GM18517 (cell line): Measurements from ENCODE around the gene DHRSX.
"Not testable (repeated sequence)": the region's sequence is repeated elsewhere in the genome, so short reads cannot be mapped to it uniquely, and the experiment has no call there.

Experiments
- ATAC-seq: cut with Tn5 transposase; IDR thresholded peaks from one replicate; pipeline ENCODE4 v1.9.1; 2021; ENCODE audit warnings: mild to moderate bottlenecking, moderate library complexity; ENCODE audit not compliant: unreplicated experiment

Gene DHRSX

DNA sequence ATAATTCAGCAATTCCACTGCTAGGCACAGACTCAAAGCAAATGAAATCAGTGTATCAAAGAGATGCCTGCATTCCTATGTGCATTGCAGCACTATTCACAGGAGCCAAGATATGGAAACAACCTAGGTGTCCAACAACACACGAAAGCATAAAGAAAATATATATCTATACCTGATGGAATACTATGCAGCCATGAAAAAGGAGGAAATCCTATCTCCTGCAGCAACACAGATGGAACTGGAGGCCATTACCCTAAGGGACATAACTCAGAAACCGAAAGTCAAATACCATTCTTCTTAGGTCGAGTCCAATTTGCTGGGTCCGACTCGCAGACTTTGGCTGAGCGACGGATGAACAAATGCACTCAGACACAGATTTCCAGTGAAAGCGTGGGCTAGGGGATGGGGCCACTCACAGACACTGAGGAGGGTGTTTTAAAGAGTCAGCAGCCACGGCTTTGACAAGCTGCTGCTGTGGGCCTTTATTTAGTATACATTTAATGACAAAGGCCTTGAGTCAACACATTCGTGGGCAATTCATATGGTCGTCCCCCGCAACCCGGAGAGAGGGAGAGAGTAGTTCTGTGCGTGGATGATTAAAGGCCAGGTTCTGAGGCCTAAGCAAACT, 93.8 kb downstream of the DHRSX start:
- no peak for ATAC-seq

DNA sequence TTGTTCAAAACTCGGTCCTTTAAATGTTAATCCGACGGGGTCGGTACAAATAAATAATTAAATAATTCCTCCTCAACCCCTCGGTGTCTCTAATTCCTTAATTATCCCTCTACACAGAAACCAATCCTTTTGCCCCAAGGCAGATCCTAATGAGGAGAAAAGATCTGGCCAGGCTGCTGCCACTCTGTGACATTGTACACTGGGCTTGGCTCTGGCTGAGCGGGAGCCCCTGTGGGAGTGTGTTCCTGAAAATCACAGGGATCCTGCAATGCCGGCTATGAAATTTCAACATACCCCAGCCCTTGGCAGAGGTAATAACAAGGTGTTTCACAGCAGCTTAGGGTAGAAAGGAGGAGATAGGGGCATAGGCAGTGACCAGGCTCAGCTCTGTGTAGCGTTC, 96.0 kb downstream of the DHRSX start:
- no peak for ATAC-seq

DNA sequence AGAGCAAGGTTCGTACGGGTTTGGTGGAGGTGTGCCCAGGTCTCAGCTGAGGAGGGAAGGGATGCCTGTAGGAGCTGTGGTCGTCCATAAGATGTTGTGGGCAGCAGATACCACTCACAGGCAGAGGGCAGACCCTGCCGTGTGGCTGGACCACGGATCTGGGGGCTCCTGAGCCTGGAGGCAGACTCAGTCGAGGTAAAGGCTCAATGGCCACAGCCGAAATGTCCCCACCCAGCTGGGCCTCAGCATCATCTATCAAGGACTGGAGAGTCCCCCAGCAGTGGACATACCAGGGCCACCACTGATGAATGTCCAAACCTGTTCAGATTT, 98.5 kb downstream of the DHRSX start:
- no peak for ATAC-seq

GRCh38 chrX:2401590-2402360, 99.0 kb downstream of the DHRSX start:
- no peak for ATAC-seq

DNA sequence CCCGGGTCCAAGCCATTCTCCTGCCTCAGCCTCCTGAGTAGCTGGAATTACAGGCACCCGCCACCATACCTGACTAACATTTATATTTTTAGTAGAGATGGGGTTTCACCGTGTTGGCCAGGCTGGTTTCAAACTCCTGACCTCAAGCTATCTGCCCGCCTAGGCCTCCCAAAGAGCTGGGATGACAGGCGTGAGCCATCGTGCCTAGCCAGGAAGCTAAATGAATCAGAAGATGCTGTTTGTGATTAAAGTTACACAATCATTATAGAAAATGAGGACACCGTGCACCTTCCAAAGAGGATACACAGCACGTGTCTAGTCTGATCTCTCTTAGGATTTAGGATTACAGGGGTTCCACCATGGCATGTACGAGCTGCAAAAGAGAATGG, 99.6 kb downstream of the DHRSX start:
- ATAC-seq: no peak

GRCh38 chrX:2398064-2398656, 102.6 kb downstream of the DHRSX start:
- no peak for ATAC-seq

GRCh38 chrX:2397229-2398063, 103.3 kb downstream of the DHRSX start:
- ATAC-seq: no peak

DNA sequence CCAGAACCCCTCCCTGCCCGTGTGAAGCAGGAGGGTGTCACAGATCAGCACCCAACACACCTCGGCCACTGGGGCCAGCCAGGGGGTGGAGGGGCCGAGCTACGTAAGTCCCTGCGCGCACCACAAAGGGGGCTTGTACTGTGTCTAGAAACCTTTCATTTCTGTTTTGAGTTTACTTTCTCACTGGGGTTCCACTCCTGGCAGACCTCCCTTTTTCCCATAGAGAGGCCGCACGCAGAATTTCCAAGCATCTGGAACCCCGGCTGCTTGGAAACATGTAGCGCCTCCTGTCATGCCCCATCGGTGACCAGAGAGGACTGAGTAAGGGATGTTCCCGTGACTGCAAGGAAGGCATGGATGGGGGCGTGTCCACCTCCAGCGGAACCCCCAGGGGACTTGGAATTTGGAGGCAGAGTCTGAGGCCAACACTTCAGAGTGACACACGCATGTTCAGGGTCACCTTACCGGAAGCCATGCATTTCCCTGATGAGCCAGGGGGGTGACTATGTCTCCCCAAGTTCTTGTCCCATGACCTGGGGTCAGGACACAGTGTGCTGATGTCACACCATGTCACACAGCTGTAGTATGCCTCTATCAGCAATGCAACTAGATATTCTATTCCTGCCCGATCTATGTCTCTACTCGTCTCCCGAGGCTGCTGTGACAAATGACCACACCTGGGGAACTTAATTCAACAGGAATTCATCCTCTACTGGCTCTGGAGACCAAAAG, 105.3 kb downstream of the DHRSX start:
- ATAC-seq: no peak

DNA sequence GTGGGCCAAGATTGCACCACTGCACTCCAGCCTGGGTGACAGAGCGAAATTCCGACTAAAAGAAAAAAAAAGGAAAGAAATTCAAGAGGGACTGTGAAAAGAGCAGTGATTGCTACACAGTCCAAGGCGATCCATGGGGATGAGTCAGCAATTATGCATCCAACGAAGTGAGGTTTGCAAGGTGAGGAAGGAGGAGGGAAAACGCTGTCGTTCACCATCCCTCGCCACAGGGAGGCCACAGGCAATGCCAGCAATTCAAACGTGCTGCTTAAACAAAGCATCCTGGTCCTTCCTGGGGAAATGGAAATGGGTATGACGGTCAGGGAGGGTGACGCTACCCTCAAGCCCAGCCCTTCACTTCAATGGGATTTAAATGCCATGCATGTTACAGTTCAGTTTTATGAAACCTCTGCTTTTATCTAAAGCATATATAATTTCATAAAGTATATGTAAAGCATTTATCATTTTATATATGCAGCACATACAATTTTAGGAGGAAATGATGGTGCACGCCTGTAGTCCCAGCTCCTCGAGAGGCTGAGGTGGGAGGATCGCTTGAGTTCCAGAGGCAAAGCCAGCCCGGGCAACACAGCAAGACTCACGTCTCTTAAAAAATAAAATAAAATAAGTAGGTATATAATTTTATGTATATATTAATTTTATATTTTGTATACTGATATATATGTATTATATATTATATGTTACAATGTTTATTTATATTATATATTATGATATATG, 108.7 kb downstream of the DHRSX start:
- ATAC-seq: no peak

GRCh38 chrX:2390754-2391153, 110.0 kb downstream of the DHRSX start:
- no peak for ATAC-seq

GRCh38 chrX:2389731-2390130, 111.0 kb downstream of the DHRSX start:
- ATAC-seq: not testable (repeated sequence)

DNA sequence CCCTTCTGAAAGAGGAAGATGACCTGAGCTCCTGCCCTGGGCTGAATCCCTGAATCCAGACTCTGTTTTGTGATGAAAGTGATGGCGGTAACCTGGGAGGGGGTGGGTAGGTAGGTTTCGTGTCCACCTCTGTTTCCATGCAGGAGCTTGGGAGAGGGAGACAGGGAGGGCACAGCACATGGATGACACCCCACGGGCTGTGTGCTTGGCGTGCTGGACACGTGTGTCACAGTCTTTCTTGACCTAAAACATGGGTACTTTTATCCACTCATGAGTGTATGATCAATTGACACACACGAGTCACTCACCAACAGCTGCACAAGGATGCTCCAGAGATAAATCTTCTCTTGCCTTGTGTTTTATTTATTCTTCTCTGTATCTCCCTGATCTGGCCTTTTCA, 111.5 kb downstream of the DHRSX start:
- no peak for ATAC-seq

- no peak for ATAC-seq
These were observed 112.1 kb downstream of the DHRSX start for GRCh38 chrX:2388669-2389068.

DNA sequence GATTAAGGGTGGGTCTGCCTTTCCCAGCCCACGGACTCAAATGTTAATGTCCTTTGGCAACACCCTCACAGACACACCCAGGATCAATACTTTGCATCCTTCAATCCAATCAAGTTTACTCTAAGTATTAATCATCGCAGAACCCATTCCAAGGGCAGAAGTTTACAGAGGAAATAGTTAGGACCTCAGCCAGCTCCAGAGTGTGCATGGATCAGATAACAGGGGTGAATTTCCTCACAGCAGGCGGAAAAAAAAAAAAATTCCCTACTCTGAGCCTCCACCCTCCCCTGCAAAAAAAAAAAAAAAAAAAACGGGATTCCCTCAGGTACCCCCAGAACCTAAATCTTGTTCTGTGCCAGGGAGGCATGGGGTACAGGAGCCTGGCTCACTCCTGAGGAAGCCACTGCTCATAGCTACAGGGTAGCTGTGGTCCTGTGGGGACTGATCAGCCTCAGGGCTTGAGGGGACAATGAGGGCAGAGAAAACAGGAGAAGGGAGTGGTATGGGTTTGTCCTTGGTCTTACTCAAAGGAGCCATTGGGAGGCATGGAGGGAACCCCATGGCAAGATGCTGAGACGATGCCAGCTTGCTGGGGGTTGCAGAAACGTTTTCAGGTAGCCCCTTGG, 113.0 kb downstream of the DHRSX start:
- ATAC-seq: no peak

- no peak for ATAC-seq
These were observed 115.6 kb downstream of the DHRSX start for GRCh38 chrX:2385224-2385623.

GRCh38 chrX:2384486-2384885, 116.3 kb downstream of the DHRSX start:
- ATAC-seq: no peak

DNA sequence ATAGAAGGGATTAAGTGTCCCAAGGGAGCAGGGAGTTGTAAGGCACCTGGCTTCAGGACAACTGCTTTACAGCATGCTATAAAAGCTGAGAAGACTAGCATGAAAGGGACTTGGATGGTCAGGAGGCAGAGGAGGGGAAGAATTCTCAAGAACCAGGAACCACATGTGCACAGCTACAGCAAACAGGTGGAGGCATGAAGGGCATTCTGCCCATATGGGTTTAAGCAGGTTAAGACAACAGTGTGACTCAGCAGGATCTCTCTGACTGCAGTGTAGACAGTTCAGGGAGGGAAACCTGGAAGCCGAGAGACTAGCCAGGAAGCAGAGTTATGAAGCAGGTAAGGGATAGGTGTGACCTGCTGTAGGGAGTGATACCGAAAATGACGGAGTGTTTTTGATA, 117.0 kb downstream of the DHRSX start:
- ATAC-seq: no peak

- no peak for ATAC-seq
These were observed 117.6 kb downstream of the DHRSX start for GRCh38 chrX:2383144-2383543.

DNA sequence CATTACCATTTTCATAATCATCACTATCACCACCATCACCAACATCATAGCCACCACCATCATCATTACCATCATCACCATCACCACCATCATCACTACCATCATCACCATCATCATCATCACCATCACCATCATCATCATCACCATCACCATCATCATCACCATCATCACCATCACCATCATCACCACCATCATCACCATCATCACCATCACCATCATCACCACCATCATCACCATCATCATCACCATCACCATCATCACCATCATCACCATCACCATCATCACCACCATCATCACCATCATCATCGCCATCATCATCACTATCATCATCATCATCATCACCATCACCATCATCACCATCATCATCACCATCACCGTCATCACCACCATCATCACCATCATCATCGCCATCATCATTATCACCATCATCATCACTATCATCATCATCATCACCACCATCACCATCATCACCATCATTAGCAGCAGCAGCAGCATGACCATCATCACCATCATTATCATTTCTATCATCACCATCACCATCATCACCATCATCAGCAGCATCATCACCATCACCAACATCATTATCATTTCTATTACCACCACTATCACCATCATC, 118.2 kb downstream of the DHRSX start:
- not testable (repeated sequence) for ATAC-seq
